SH-SY5Y (cell line): ENCODE data around the gene HSFY1.
"Not testable (repeated sequence)": the region's sequence is repeated elsewhere in the genome, so short reads cannot be mapped to it uniquely, and the experiment has no call there.

Experiments
- GATA2 ChIP-seq: IDR thresholded peaks from 2 replicates; pipeline ENCODE4 v1.6.1; 2011; ENCODE audit warnings: mild to moderate bottlenecking, low read depth, low read length
- GATA3 ChIP-seq: IDR thresholded peaks from 2 replicates; pipeline ENCODE4 v1.6.1; 2011; ENCODE audit warnings: low read depth, mild to moderate bottlenecking, low read length, moderate library complexity

Gene HSFY1, protein sequence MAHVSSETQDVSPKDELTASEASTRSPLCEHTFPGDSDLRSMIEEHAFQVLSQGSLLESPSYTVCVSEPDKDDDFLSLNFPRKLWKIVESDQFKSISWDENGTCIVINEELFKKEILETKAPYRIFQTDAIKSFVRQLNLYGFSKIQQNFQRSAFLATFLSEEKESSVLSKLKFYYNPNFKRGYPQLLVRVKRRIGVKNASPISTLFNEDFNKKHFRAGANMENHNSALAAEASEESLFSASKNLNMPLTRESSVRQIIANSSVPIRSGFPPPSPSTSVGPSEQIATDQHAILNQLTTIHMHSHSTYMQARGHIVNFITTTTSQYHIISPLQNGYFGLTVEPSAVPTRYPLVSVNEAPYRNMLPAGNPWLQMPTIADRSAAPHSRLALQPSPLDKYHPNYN

DNA sequence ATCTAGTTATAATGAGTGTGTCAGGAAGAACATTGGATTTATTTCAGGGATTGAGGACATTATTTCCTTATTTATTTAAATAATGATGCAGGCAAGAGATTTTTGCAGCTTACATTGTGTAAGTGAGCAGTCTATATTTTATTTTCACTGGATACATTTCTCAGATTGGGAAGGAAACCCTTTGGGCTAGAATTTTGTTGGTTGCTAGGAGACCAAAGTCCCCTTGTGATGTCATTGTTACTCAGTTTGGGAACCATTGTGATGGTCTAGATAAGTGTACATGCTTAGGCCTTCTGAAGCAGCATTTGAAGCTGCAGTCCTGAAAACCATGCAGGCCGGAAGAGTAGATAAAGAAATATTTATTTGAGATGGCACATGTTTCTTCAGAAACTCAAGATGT lies at the start of gene HSFY1:
Gene HSFY1, plus strand, starts transcription at position 301 of the 400 bp plus-strand sequence. Its CDS starts 68 bp downstream, at position 369.
- TF ChIP-seq GATA2, GATA3: not testable (repeated sequence)
